Astrocyte (in vitro differentiated cells and primary cell): ENCODE measurements around the gene HMCES.

Source experiments
- EZH2 ChIP-seq: IDR thresholded peaks from 2 replicates; pipeline ENCODE4 v1.6.1; 2012; ENCODE audit warnings: mild to moderate bottlenecking, low read length, inconsistent platforms; ENCODE audit not compliant: insufficient read depth
- TF ChIP-seq, protein P1 (sequence below): IDR thresholded peaks from 2 replicates; pipeline ENCODE4 v1.5.1; 2011; ENCODE audit warnings: low read depth, mild to moderate bottlenecking, inconsistent platforms, low read length, moderate library complexity; ENCODE audit not compliant: insufficient read depth

DNA sequence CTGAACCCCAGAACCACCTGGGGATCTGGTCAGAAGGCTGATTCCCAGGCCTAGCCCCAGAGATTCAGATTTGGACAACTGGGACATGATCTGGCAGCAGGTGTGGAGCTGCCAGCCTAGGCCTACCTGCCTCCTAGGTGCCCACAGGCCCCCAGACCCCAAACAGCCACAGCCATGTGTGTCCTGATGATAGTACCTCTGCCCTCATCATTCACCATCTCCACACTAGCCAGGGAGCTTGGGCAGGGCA lies 34.7 kb downstream of the HMCES start:
- TF ChIP-seq, protein P1, sequence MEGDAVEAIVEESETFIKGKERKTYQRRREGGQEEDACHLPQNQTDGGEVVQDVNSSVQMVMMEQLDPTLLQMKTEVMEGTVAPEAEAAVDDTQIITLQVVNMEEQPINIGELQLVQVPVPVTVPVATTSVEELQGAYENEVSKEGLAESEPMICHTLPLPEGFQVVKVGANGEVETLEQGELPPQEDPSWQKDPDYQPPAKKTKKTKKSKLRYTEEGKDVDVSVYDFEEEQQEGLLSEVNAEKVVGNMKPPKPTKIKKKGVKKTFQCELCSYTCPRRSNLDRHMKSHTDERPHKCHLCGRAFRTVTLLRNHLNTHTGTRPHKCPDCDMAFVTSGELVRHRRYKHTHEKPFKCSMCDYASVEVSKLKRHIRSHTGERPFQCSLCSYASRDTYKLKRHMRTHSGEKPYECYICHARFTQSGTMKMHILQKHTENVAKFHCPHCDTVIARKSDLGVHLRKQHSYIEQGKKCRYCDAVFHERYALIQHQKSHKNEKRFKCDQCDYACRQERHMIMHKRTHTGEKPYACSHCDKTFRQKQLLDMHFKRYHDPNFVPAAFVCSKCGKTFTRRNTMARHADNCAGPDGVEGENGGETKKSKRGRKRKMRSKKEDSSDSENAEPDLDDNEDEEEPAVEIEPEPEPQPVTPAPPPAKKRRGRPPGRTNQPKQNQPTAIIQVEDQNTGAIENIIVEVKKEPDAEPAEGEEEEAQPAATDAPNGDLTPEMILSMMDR: no peak
- TF ChIP-seq EZH2: no peak
